Left forelimb (tissue), 1 donor: ENCODE results near the gene ZMYM2.

Experiments
- DNase-seq: peaks from one replicate; pipeline ENCODE4 v3.0.0-alpha.2; 2018; ENCODE audit warnings: low spot score

ZMYM2 gene

DNA sequence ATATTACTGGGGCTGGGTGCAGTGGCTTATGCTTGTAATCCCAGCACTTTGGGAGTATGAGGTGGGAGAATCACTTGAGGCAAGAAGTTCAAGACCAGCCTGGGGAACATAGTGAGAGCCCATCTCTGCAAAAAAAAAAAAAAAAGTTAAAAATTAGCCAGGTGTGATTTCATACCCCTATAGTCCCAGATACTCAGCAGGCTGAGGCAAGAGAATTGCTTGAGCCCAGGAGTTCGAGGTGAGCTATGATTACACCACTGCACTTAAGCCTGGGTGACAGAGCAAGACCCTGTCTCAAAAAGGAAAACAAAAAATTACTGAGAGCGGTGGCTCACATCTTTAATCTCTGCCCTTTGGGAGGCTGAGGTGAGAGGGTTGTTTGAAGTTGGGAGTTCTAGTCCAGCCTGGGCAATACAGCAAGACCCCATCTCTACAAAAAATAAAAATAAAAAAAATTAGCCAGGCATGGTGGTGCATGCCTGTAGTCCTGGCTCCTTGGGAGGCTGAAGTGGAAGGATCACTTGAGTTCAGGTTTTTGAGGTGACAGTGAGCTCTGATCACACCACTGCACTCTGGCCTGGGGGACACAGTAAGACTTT, 87.5 kb downstream of the ZMYM2 start:
- no peak for DNase-seq

DNA sequence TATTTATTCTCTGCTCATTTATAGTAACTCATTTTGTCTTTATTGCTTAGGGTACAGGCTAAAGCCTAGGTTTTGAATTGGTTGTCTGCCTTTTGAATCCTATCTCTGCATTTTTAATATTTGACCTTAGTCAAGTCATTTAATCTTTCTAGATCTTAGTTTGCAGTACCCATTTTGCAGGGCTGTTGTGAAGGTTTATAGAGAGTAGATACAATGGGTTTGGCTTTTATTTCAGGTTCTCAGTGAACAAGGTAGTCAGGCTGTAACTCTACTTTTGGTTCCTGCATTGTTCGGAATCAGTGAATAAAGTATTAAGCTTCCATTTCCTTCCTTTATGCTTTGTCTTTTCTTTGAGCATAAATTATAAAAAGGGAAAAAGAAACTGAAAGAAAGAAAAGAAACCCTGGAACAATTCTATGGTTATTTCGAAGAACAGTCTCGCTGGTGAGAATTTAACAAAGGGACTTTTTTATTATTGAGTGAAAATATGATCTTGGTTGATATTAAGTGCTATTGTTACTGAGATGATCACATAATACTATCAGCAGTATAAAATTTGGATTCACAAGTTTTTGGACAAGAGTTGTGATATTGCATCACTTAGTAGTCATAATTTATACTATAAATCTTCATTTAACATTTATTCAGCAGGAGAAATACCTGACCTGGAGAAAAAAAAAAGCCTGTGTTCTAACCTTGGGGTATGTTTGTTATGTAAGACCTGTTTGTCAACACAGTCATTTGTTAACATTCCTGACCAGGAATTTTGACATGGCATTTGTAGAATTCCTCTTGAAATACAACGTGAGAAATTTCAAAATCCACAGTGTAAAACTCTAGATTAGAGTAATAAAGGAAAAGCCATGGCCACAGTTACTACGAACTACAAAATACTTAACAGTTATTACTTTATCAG, 91.3 kb downstream of the ZMYM2 start:
- no peak for DNase-seq

DNA sequence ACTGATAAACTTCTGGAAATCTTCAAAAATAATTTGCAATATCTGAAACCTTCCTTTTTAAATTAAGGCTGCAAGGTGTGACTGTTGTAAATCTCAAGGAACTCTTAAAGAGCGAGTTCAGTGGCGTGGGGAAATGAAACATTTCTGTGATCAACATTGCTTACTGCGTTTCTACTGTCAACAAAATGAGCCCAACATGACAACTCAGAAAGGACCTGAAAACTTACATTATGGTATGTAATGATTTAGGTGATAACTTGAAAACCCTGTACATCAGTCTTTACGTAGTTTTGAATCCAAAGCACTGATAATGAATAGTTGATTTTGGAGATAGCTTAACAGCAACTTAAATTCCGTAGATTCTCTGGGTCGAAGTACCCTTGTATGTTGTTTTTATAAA, 92.8 kb downstream of the ZMYM2 start:
- no peak for DNase-seq

DNA sequence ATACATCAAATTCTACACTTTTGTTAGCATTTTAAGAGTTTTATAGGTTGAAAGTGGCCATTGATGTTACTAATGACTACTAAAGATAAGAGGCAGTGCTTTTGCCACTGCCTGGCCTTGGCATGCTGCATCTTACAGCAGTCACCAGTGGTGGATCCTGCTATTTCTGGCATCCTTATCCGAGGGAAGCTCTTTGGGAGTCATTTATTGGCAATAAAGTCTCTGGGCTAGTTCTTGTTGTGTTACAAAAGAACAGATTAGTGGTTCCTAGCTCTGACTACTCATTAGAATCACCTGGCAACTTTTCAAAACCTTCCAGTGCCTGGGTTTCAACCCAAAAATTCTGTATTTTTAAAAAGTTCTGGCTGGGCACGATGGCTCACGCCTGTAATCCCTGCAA, 94.5 kb downstream of the ZMYM2 start:
- DNase-seq, result no peak

DNA sequence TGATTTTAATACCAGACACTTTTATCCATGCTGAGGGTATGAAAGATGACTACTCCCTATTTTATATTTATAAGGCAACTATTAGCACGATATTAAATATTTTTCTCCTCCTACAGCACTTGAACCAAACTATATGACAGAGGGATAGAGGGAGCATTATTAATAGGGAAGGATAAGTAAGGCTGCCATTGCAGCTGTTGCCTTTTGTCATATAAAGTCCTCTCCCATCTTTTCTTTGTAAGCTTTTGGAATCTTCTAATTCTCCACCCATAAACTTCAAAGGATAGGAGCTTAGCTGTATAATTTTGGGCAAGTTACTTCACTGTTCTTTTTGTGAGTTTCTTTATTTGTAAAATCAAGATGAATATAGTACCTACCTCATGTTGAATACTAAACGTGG, 95.4 kb downstream of the ZMYM2 start:
- no peak for DNase-seq

DNA sequence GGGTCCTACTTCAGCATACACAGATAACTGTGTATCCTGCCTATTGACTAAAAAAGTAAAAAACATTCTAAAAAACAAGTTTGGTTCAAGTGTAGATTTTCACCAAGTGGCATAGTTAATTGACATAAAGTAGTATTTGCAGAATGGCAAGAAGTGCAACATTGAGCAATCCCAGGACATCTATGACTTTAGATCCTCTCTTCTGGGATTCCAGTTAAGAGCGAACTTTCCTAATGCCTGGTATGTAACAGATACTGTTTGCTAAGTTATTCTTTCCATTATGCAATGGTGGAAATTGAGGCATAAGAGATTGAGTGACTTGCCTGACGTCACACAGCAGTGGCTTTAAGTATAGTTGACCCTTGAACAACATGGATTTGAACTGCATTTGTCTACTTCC, 96.1 kb downstream of the ZMYM2 start:
- DNase-seq, result no peak

DNA sequence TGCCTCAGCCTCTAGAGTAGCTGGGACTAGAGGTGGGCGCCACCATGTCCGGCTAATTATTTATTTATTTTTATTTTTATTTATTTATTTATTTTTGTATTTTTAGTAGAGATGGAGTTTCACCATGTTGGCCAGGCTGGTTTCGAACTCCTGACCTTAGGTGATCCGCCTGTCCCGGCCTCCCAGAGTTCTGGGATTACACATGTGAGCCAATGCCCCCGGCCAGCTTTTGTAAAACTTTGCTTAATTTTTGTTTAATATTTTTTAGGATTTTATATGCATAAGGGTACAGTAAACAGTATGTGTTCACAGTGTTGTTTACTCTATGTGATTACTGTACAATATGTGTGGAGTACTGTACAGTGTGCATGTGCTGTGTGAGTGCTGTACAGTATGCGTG, 98.7 kb downstream of the ZMYM2 start:
- no peak for DNase-seq

DNA sequence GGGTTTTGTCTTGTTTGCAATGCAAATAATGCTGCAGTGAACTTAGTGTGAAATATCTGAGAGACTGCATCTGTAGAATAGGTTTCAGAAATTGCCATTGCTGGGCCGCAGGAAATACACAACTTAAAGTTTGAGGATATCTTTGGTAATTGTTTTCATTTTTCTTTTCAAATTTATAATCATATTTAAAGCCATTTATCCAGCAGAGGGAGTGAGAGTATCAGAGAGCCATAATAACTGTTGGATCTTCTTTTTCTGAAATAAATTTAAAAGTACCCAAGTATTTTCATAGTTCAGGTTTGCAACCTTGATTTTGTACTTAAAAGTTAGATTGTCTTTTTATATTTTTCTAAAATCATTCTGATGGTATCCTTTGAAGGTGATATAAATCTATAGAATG, 99.4 kb downstream of the ZMYM2 start:
- no peak for DNase-seq

DNA sequence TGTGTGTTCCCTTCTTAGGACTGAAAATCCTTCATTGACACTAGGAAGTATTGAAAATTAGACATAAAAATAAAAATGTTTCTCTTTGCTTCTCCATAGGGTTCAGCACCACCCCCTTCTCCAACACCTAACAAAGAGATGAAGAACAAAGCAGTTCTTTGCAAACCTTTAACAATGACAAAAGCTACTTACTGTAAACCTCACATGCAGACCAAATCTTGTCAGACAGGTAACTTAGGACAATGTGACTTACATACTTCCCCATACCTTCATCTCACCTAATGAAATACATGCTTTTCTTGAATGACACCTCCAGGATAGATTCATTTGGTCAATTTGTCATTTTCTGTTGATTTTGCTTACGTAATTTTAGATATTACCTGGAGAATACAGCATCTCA, 99.9 kb downstream of the ZMYM2 start:
- DNase-seq, result no peak

DNA sequence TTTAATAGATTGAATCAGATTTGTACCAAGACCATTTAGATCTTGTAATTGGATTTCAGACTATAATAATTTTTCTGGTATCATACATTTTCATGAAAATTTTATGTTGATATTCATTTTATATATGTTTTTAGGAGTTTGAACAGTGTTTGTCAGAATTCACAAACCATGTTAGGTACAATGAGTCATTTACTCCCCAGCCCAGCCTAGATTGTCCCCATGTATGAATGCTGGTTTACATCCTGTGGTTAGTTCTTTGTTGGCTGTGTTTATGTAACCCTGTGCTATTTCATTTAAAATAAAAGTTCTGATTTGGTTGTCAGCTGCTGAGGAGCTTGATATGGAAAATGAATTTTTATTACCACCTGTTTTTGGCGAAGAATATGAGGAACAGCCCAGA, 105.6 kb downstream of the ZMYM2 start:
- no peak for DNase-seq

DNA sequence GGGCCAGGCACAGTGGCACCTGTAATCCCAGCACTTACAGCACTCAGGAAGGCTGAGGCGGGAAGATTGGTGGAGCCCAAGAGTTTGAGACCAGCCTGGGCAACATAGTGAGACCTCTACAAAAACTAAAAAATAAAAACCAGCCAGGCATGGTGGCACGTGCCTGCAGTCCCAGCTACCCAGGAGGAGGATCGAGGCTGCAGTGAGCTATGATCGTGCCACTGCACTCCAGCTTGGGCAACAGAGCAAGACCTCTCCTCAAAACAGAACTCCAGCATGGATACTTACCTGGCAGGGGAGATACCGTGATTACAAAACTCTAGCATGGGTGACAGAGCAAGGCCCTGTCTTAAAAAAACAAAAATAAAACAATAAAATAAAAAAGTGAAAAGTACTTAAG, 107.0 kb downstream of the ZMYM2 start:
- no peak for DNase-seq

DNA sequence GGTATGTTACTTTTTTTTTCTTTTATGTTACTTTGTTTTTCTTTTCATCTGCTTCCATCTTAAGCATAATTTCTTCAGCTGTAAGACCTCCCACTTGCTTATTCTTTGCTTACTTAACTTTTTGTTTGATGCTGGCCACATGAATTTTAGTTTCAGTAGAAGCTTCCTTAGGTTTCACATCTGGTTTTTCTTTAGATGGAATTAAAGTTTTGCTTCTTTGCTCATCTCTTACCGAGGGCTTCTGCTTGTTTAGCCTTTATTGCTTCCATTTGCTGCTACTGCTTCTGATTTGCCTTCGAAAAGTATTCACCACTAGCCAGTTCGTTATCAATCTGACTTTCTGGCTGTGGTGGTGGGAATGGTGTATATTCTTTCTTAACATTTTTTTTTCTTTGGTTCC, 111.4 kb downstream of the ZMYM2 start:
- no peak for DNase-seq

DNA sequence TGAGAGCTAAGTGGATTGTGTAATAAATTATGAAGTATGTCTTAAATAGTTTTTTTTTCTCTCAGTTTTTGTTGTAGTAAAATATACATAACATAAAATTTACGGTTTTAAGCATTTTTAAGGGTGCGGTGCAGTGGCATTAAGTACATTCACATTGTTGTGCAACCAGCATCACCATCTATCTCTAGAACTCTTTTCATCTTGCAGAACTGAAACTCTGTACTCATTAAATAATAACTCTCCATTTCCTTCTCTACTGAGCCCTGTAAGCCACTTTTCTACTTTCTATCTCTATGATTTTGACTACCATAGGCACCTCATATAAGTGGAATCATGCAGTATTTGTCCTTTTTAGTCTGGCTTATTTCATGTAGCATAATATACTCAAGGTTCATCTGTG, 115.2 kb downstream of the ZMYM2 start:
- no peak for DNase-seq

DNA sequence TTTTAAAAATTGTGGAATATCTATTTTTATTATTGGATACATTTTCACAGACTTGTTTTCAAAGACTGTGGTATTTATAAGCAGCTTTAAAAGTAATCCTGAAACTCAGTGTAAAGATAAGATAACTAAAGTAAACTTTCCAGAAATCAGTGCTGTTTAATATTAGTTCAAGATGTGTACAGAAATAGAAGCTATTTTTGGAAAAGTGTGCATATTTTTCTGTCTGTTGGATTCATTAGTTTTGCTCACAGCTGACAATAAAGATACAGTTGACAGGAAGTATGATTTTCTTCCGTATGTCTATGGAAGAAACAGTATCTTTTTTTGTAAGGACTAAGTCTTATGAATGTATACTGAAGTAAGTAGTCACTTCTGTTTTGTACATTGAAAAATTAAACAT, 116.4 kb downstream of the ZMYM2 start:
- DNase-seq, result no peak

DNA sequence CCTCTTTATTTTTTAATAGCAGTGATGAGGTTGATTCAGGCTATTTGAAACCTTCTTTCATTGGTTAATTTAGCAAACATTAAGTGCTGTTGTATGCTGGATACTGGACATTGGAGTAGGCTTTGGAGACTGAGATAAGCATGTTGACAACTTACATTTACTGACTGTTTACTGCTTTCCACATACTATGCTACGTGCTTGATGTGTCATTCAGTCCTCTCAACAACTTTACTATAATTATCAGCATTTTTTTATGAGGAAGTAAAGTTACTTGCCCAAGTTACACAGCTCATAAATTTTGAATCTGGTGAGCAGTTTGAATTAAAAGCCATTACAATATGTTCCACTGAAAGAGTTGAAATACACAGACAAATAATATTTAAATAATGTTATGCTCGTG, 118.6 kb downstream of the ZMYM2 start:
- DNase-seq, result no peak

DNA sequence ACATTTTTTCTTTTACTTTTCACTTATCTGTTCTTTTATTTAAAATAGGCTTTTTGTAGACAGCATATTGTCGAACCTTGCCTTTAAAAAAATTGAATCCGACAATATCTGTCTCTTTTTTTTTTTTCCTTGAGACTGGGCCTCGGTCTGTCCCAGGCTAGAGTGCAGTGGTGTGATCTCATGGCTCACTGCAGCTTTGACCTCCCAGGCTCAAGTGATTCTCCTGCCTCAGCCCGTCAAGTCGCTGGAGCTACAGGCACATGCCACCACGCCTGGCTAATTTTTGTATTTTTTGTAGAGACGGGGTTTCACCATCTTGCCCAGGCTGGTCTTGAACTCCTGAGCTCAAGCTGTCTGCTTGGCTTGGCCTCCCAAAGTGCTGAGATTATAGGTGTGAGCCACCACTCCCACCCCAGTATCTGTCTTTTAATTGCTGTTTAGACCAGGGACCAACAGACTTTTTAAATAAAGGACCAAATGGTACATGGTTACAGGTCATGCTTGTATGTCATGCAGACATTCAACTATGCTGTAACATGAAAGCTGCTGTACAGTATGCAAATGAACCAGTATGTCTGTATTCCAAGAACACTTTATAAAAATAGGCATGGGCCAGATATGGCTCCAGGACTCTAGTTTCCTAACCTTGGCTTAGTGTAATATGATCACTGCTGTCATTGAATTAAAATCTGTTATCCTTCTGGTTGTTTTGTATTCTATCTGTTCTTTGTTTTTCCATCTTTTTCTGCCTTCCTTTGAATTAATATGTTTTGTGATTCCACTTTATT, 122.0 kb downstream of the ZMYM2 start:
- no peak for DNase-seq

DNA sequence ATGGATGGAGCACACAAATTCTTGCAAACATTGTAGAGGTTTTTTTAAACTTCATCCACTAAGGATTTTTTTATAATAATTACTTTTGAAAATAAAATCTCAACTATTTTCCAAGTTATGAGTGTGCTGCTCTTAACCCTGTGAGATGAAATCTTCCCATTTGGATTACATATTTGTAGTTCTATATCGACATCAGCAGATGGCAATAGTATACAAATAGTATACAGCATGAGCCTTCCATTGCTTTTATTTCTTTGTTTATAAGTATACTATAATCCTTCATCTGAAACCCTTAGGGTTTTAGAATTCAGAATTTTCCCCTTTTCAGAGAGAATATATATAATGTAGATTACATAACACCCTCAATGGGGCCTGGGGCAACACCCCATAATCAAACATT, 131.8 kb downstream of the ZMYM2 start:
- no peak for DNase-seq

DNA sequence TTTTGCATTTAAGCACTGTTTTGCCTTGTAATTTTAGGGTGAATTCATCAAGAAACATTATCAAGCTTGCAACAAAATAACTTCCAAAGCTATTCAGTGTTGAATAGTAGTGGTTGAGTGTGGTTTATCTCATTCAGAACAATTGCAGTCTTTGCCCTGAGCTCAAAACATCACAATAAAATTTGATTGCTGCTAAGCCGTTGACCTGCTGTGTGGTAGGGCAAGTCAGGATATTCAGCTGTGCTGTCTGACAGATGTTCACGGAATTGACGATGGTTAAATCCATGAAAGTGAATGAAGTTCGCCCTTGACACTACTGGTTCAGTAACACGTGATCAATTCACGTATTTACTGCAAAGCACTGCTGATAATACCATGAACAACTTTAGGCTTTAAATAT, 135.4 kb downstream of the ZMYM2 start:
- DNase-seq, result no peak

DNA sequence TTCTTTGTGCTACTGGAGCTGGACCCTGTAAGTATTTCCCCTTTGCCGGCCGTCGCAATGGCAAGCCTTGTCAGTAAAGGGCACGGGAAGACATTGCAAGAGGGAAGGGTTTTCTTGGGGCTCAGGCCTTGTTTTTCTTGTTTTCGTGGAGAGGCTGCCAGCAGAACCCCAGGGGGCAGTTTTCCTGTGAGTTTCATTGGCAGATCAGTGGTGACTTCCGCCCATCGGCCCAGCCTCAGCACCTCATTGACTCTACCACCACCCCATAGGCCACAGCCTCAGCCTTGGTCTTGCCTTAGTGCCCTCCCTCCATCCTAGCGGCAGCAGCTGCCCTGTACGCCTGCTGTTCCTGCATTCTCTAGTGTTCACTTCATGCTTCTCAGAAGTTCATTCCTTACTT, 140.8 kb downstream of the ZMYM2 start:
- no peak for DNase-seq

DNA sequence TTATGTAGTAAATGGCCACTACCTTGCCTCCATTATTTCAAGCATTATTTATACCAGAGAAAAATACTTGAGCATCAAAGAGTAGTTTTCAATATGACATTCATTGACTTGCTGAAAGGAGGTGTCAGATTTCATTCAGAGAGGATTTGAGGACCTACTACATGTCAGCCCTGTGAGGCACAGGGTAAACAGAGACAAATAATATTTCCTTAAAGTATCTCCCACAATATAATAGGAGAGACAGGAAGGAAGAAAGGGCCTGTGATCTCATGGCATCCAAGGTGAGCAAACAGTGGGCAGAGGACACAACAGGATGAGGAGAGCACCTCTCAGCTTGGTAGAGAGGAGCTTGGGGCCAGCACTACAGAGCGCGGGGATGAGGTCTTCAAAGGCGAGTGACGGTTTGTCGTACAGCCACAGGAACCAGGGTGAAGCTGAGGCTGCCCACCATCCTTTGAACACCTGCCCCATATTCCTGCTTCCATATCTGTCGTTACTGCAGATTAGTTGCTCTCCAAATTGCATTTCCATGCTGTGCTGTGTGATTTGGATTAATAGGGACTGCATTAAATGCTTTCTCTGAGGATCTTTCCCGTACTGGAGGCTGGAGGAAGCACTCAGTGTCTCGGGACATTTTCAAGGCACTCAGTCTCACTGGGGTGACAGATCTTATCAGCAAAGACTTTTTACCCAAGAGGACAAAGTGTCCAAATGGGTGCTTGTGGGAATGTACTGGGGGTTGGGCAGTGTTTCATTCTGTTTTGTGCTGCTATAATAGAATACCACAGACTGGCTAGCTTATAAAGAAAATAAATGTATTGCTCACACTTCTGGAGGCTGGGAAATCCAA, 143.2 kb downstream of the ZMYM2 start:
- no peak for DNase-seq

DNA sequence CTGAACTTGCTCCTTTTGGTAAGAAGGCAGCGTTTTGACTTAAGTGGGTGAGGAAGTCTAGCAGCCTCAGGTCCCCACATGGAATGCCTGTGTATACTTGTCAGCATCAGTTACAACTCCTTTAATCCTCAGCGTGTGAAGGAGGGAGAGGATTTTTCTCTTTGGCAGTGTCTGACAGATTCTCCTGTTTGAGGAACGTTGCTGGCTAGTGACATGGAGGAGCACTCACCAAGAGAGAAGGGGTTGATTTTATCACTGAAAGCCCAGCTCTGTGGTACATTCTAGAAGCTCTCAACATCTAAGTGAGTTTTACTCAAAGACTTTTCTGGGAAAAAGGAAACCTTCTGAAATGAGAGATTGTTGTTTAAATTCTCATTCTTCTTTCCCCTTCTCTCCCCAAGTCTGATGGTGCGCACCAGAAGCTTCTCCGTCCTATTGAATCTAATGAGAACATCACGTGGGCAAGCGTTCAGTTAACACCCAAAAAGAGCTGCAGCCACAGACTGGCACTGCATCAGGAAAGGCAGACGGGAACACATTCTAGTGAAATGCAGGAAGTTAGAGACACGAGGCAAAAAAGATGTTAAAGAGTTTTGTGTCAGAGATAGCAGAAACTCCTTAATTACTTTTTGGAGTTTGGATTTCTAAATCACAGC, 144.1 kb downstream of the ZMYM2 start:
- no peak for DNase-seq
